HEK293 (cell line): ENCODE data around the gene MCFD2.

Source experiments
- CTCF ChIA-PET: fragments of 350-600 bp; formaldehyde crosslinking; extraction: SDS; loops from one replicate; lab custom pipeline; 2021; ENCODE audit warnings: antibody characterized with exemption; lab: Yijun Ruan, JAX
- POLR2A ChIA-PET: fragments of 300-600 bp; formaldehyde crosslinking; extraction: SDS; loops from one replicate; lab custom pipeline; 2020; ENCODE audit warnings: antibody characterized with exemption, inconsistent platforms; lab: Yijun Ruan, JAX
- H3K27ac ChIP-seq: fragments of 200-500 bp; sonication (Bioruptor generic); 2 replicates; pipeline ENCODE4 v1.5.1; 2014; ENCODE audit warnings: low read depth, low read length, control low read depth, inconsistent platforms; ENCODE audit errors: extremely low read depth
- H3K36me3 ChIP-seq, 2 experiments: fragments of 200-500 bp in 1 of 2; sonication (Bioruptor generic) in 1 of 2; 1 replicate in 1 of 2; 2 replicates in 1 of 2; pipeline ENCODE4 v1.5.1; 2014 to 2017; ENCODE audit warnings: inconsistent platforms in 2 of 2, low read length in 2 of 2; ENCODE audit not compliant: control insufficient read depth in 2 of 2, insufficient read depth in 1 of 2
- H3K4me1 ChIP-seq: fragments of 200-500 bp; sonication (Bioruptor generic); 2 replicates; pipeline ENCODE4 v1.5.1; 2014; ENCODE audit warnings: mild to moderate bottlenecking, low read length, inconsistent platforms; ENCODE audit not compliant: control insufficient read depth, insufficient read depth
- H3K4me3 ChIP-seq: 2 replicates; pipeline ENCODE4 v1.5.1; 2011; ENCODE audit warnings: low read depth, mild to moderate bottlenecking, control low read depth, low read length, moderate library complexity
- H3K9me3 ChIP-seq: fragments of 200-500 bp; sonication (Bioruptor generic); 2 replicates; pipeline ENCODE4 v1.5.1; 2014; ENCODE audit warnings: low read depth, low read length, inconsistent platforms; ENCODE audit not compliant: control insufficient read depth, insufficient read depth
- EGR2 ChIP-seq: fragments of 450-650 bp; formaldehyde crosslinking; IDR thresholded peaks from 2 replicates; pipeline ENCODE4 v1.5.1; 2016; ENCODE audit warnings: low read depth, missing biosample characterization, missing genetic modification characterization
- GFI1B ChIP-seq: fragments of 450-650 bp; formaldehyde crosslinking; IDR thresholded peaks from 2 replicates; pipeline ENCODE4 v1.5.1; 2016; ENCODE audit warnings: missing biosample characterization, missing genetic modification characterization
- HOXA7 ChIP-seq: sonication (generic); formaldehyde crosslinking; IDR thresholded peaks from 2 replicates; pipeline ENCODE4 v1.8.1; 2022; ENCODE audit warnings: missing genetic modification reagents, borderline replicate concordance
- KLF1 ChIP-seq: fragments of 450-650 bp; formaldehyde crosslinking; IDR thresholded peaks from 2 replicates; pipeline ENCODE4 v1.5.1; 2016; ENCODE audit warnings: missing biosample characterization, missing genetic modification characterization
- SP2 ChIP-seq: fragments of 450-650 bp; formaldehyde crosslinking; IDR thresholded peaks from 2 replicates; pipeline ENCODE4 v1.5.1; 2016; ENCODE audit warnings: missing biosample characterization, missing genetic modification characterization
- ZBTB7A ChIP-seq: fragments of 450-650 bp; formaldehyde crosslinking; IDR thresholded peaks from 2 replicates; pipeline ENCODE4 v1.5.1; 2016; ENCODE audit warnings: low read depth, missing biosample characterization, missing genetic modification characterization
- ZFHX2 ChIP-seq: fragments of 450-650 bp; formaldehyde crosslinking; conservative IDR thresholded peaks from 2 replicates; pipeline ENCODE4 v1.5.1; 2016; ENCODE audit warnings: missing biosample characterization, missing genetic modification characterization
- ZNF174 ChIP-seq: fragments of 450-650 bp; formaldehyde crosslinking; IDR thresholded peaks from 2 replicates; pipeline ENCODE4 v1.5.0; 2017; ENCODE audit warnings: missing biosample characterization, mild to moderate bottlenecking, missing genetic modification characterization
- ZNF266 ChIP-seq: fragments of 450-650 bp; formaldehyde crosslinking; IDR thresholded peaks from 2 replicates; pipeline ENCODE4 v1.5.1; 2016; ENCODE audit warnings: missing biosample characterization, missing genetic modification characterization, low read depth
- ZNF473 ChIP-seq: fragments of 450-650 bp; formaldehyde crosslinking; IDR thresholded peaks from 2 replicates; pipeline ENCODE4 v1.5.1; 2017; ENCODE audit warnings: missing biosample characterization, missing genetic modification characterization
- ZNF514 ChIP-seq: fragments of 450-650 bp; formaldehyde crosslinking; IDR thresholded peaks from 2 replicates; pipeline ENCODE4 v1.5.1; 2016; ENCODE audit warnings: missing biosample characterization, missing genetic modification characterization
- ZNF658 ChIP-seq: fragments of 450-650 bp; formaldehyde crosslinking; IDR thresholded peaks from 2 replicates; pipeline ENCODE4; 2016; ENCODE audit warnings: missing biosample characterization, missing genetic modification characterization
- ZNF670 ChIP-seq: fragments of 450-650 bp; formaldehyde crosslinking; IDR thresholded peaks from 2 replicates; pipeline ENCODE4 v1.5.1; 2016; ENCODE audit warnings: missing biosample characterization, missing genetic modification characterization, low read depth
- ZNF692 ChIP-seq: fragments of 450-650 bp; formaldehyde crosslinking; IDR thresholded peaks from 2 replicates; pipeline ENCODE4 v1.5.1; 2016; ENCODE audit warnings: missing biosample characterization, missing genetic modification characterization
- ZNF707 ChIP-seq: fragments of 450-650 bp; formaldehyde crosslinking; IDR thresholded peaks from 2 replicates; pipeline ENCODE4 v1.5.1; 2016; ENCODE audit warnings: missing biosample characterization, missing genetic modification characterization
- ZNF768 ChIP-seq: fragments of 450-650 bp; formaldehyde crosslinking; IDR thresholded peaks from 2 replicates; pipeline ENCODE4 v1.5.1; 2018; ENCODE audit warnings: missing biosample characterization, mild to moderate bottlenecking, missing genetic modification characterization
- ZNF776 ChIP-seq: fragments of 450-650 bp; formaldehyde crosslinking; IDR thresholded peaks from 2 replicates; pipeline ENCODE4 v1.5.0; 2017; ENCODE audit warnings: missing biosample characterization, missing genetic modification characterization, borderline replicate concordance
- ZNF785 ChIP-seq: fragments of 450-650 bp; formaldehyde crosslinking; IDR thresholded peaks from 2 replicates; pipeline ENCODE4 v1.5.1; 2016; ENCODE audit warnings: missing biosample characterization, missing genetic modification characterization
- TF ChIP-seq, protein P1 (sequence below): fragments of 450-650 bp; formaldehyde crosslinking; IDR thresholded peaks from 2 replicates; pipeline ENCODE4 v1.5.0; 2017; ENCODE audit warnings: missing biosample characterization, missing genetic modification characterization, borderline replicate concordance
- TF ChIP-seq, protein P2 (sequence below): fragments of 450-650 bp; IDR thresholded peaks from 2 replicates; pipeline ENCODE4 v1.5.1; 2018; ENCODE audit warnings: missing biosample characterization, missing genetic modification characterization
- TF ChIP-seq, protein P3 (sequence below): fragments of 450-650 bp; formaldehyde crosslinking; IDR thresholded peaks from 2 replicates; pipeline ENCODE4 v1.5.1; 2016; ENCODE audit warnings: missing biosample characterization, missing genetic modification characterization
- TF ChIP-seq, protein P4 (sequence below): fragments of 450-650 bp; formaldehyde crosslinking; IDR thresholded peaks from 2 replicates; pipeline ENCODE4 v1.5.1; 2016; ENCODE audit warnings: missing biosample characterization, missing genetic modification characterization, low read depth
- TF ChIP-seq, protein P5 (sequence below): fragments of 450-650 bp; formaldehyde crosslinking; IDR thresholded peaks from 2 replicates; pipeline ENCODE4 v1.5.1; 2017; ENCODE audit warnings: missing biosample characterization, missing genetic modification characterization
- TF ChIP-seq, protein P6 (sequence below): fragments of 450-650 bp; formaldehyde crosslinking; IDR thresholded peaks from 2 replicates; pipeline ENCODE4; 2016; ENCODE audit warnings: missing biosample characterization, missing genetic modification characterization

Gene MCFD2

DNA sequence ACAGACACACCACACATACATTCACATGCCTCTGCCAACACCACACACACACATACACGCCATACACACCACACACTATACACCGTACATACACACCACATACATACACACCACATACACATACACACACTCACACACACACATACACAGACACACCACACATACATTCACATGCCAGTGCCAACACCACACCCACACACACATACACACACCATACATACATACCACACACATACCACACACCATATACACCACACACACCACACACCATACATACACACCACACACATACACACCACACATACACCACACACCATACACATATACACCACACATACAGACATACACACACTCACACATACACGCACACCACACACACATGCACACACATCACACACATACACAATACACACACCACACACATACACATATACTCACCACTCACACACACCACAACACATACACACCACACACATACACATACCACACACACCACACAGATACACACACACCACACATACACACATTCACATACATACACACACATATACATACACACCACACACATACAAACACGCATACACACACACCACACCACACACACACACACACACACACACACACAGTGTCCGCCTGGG is 37.2 kb downstream of the MCFD2 start (continued):
- TF ChIP-seq, protein P1, sequence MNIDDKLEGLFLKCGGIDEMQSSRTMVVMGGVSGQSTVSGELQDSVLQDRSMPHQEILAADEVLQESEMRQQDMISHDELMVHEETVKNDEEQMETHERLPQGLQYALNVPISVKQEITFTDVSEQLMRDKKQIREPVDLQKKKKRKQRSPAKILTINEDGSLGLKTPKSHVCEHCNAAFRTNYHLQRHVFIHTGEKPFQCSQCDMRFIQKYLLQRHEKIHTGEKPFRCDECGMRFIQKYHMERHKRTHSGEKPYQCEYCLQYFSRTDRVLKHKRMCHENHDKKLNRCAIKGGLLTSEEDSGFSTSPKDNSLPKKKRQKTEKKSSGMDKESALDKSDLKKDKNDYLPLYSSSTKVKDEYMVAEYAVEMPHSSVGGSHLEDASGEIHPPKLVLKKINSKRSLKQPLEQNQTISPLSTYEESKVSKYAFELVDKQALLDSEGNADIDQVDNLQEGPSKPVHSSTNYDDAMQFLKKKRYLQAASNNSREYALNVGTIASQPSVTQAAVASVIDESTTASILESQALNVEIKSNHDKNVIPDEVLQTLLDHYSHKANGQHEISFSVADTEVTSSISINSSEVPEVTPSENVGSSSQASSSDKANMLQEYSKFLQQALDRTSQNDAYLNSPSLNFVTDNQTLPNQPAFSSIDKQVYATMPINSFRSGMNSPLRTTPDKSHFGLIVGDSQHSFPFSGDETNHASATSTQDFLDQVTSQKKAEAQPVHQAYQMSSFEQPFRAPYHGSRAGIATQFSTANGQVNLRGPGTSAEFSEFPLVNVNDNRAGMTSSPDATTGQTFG (tag by site-specific recombination): 0 out of 2 replicates have a peak, but pooled peaks have one; percentile 33
- TF ChIP-seq, protein P2, sequence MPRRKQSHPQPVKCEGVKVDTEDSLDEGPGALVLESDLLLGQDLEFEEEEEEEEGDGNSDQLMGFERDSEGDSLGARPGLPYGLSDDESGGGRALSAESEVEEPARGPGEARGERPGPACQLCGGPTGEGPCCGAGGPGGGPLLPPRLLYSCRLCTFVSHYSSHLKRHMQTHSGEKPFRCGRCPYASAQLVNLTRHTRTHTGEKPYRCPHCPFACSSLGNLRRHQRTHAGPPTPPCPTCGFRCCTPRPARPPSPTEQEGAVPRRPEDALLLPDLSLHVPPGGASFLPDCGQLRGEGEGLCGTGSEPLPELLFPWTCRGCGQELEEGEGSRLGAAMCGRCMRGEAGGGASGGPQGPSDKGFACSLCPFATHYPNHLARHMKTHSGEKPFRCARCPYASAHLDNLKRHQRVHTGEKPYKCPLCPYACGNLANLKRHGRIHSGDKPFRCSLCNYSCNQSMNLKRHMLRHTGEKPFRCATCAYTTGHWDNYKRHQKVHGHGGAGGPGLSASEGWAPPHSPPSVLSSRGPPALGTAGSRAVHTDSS (tag by site-specific recombination): no peak
- peak; percentile 14; the same call in 1 of the 2 replicates for TF ChIP-seq ZNF785 (tag by site-specific recombination)
- no peak for TF ChIP-seq ZNF768 (tag by site-specific recombination)
- TF ChIP-seq ZNF514 (tag by site-specific recombination): 0 out of 2 replicates have a peak, but pooled peaks have one; percentile 32
- peak; percentile 80; the same call in 1 of the 2 replicates for TF ChIP-seq ZNF658
- TF ChIP-seq ZNF707: peak; percentile 28; the same call in 1 of the 2 replicates
- TF ChIP-seq ZNF692 (tag by site-specific recombination): no peak
- no peak for TF ChIP-seq GFI1B (tag by site-specific recombination)
- no peak for TF ChIP-seq SP2
- TF ChIP-seq, protein P3, sequence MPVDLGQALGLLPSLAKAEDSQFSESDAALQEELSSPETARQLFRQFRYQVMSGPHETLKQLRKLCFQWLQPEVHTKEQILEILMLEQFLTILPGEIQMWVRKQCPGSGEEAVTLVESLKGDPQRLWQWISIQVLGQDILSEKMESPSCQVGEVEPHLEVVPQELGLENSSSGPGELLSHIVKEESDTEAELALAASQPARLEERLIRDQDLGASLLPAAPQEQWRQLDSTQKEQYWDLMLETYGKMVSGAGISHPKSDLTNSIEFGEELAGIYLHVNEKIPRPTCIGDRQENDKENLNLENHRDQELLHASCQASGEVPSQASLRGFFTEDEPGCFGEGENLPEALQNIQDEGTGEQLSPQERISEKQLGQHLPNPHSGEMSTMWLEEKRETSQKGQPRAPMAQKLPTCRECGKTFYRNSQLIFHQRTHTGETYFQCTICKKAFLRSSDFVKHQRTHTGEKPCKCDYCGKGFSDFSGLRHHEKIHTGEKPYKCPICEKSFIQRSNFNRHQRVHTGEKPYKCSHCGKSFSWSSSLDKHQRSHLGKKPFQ (tag by site-specific recombination): peak; percentile 56; the same call in 1 of the 2 replicates
- TF ChIP-seq ZBTB7A (tag by site-specific recombination): no peak

GRCh38 chr2:46877619-46878113 is 37.9 kb downstream of the MCFD2 start:
- Histone ChIP-seq H3K9me3 (no peaks in the 10 kb centered on the region), H3K4me1 (peaks cover 10% of the 10 kb centered on the region), H3K36me3 (no peaks in the 10 kb centered on the region), H3K4me3 (no peak overlapping the region), H3K27ac (no peak overlapping the region)
- ChIA-PET POLR2A (no interaction called here), CTCF (interaction anchor here (0.8 to 1.2 kb wide), 4 partner anchors 10 to 220 kb away, joined by 3 to 5 read pairs (median 4); no protein-coding TSS in a partner anchor)
- TF ChIP-seq ZNF473 (tag by site-specific recombination) (0 out of 2 replicates have a peak, but pooled peaks have one; percentile 37), ZNF670 (tag by site-specific recombination) (0 out of 2 replicates have a peak, but pooled peaks have one; percentile 62), ZNF776 (peak; percentile 50; the same call in 1 of the 2 replicates), ZNF266 (0 out of 2 replicates have a peak, but pooled peaks have one; percentile 32), EGR2 (tag by site-specific recombination) (peak; percentile 100), HOXA7 (CRISPR knock-in tag) (no peak), ZFHX2 (tag by site-specific recombination) (peak; percentile 100), ZNF174 (no peak), KLF1 (peak; percentile 71), ZNF707 (peak; percentile 44; the same call in 1 of the 2 replicates)
- TF ChIP-seq, protein P4, sequence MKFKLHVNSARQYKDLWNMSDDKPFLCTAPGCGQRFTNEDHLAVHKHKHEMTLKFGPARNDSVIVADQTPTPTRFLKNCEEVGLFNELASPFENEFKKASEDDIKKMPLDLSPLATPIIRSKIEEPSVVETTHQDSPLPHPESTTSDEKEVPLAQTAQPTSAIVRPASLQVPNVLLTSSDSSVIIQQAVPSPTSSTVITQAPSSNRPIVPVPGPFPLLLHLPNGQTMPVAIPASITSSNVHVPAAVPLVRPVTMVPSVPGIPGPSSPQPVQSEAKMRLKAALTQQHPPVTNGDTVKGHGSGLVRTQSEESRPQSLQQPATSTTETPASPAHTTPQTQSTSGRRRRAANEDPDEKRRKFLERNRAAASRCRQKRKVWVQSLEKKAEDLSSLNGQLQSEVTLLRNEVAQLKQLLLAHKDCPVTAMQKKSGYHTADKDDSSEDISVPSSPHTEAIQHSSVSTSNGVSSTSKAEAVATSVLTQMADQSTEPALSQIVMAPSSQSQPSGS (tag by site-specific recombination): no peak
- TF ChIP-seq, protein P5, sequence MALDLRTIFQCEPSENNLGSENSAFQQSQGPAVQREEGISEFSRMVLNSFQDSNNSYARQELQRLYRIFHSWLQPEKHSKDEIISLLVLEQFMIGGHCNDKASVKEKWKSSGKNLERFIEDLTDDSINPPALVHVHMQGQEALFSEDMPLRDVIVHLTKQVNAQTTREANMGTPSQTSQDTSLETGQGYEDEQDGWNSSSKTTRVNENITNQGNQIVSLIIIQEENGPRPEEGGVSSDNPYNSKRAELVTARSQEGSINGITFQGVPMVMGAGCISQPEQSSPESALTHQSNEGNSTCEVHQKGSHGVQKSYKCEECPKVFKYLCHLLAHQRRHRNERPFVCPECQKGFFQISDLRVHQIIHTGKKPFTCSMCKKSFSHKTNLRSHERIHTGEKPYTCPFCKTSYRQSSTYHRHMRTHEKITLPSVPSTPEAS (tag by site-specific recombination): peak; percentile 67
- TF ChIP-seq, protein P6, sequence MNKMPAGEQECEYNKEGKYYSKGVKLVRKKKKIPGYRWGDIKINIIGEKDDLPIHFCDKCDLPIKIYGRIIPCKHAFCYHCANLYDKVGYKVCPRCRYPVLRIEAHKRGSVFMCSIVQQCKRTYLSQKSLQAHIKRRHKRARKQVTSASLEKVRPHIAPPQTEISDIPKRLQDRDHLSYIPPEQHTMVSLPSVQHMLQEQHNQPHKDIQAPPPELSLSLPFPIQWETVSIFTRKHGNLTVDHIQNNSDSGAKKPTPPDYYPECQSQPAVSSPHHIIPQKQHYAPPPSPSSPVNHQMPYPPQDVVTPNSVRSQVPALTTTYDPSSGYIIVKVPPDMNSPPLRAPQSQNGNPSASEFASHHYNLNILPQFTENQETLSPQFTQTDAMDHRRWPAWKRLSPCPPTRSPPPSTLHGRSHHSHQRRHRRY (tag by site-specific recombination): no peak
